ENCODE data around the gene DAP.

- TF ChIP-seq POLR2A (IDR thresholded peaks at IDR 0.05) (no peak), CTCF (IDR thresholded peaks at IDR 0.05) (no peak)
Observed at GRCh38 chr5:10632110-10632761, 128.8 kb downstream of the DAP start.

All from Peyer's patch (tissue), 4 donors.